Dendritic cell treated with granulocyte-macrophage colony-stimulating factor and Interleukin-4, amounts not matched to agents 40 ng/mL and 50 ng/mL, for 4 days (primary cell): ENCODE measurements around the gene PPP1R9A.
A peak's percentile ranks its signal among the peaks of the same experiment; 100 is the strongest.

ENCODE experiments used
- H3K27ac Mint-ChIP-seq: one replicate; pipeline ENCODE4 v1.8.0; 2022; ENCODE audit warnings: mild to moderate bottlenecking, mixed read lengths
- H3K27me3 Mint-ChIP-seq: one replicate; pipeline ENCODE4 v1.8.0; 2022; ENCODE audit warnings: mild to moderate bottlenecking, mixed read lengths
- H3K36me3 Mint-ChIP-seq: one replicate; pipeline ENCODE4 v1.8.0; 2022; ENCODE audit warnings: low read depth, mixed read lengths
- H3K4me1 Mint-ChIP-seq: one replicate; pipeline ENCODE4 v1.8.0; 2022; ENCODE audit warnings: low read depth, mixed read lengths
- H3K4me3 Mint-ChIP-seq: one replicate; pipeline ENCODE4 v1.8.0; 2022; ENCODE audit warnings: mild to moderate bottlenecking, moderate library complexity, mixed read lengths
- H3K9me3 Mint-ChIP-seq: one replicate; pipeline ENCODE4 v1.8.0; 2022; ENCODE audit warnings: mixed read lengths
- intact Hi-C: fragments of 100-400 bp; cut with micrococcal nuclease; formaldehyde crosslinking; loops from one replicate; pipeline ENCODE4 v1.15.0; 2022

PPP1R9A gene

DNA sequence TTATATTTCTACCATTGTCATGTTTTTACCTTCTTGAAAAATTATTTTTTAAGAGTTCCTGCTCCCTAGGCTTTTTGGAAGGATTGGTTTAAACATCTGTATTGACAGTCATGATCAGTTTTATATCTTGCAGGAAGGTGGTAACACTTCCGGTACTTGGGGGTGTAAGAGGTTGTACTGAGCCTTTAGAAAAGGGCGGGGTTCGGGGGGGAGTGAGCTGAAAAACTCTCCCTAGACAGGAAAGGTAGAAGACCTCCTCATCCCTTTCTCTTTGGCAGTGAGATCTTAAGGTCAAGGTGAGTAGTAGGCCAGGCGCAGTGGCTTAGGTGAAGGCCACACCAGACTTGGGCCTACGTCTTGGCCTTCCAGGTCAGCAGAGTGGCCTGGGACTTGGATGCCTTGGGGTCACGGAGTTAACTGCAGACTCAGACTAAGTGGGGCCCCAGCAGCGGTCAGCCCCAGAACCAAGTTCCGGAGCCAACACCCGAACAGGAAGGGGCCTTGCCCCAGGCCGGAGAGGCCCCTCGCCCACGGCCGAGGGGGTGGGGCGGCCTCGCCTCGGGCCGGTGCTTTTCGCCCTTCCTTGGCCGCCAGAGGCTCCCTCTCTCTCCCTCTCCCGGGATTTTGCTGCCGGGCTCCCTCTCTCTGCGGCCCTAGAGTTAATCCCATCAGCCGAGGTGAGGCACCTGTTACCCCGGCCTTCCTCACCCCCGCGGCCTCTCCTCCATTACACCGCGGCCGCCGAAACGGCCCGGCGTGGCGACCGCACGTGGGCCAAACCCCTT is at the start of gene PPP1R9A:
Gene PPP1R9A (plus strand): TSS at position 569 of the 785 bp plus-strand sequence. CDS start 2,520 bp downstream, outside the sequence.
- Mint-ChIP-seq H3K4me3 (peak within 1 kb of the TSS; percentile 42), H3K27ac (no peak within 1 kb of the TSS), H3K9me3 (no peaks in the 10 kb centered on the region), H3K4me1 (peaks cover 7% of the 10 kb centered on the region), H3K36me3 (no peaks in the 10 kb centered on the region), H3K27me3 (peaks cover 42% of the 10 kb centered on the region)
- intact Hi-C loops, result no loop called here

DNA sequence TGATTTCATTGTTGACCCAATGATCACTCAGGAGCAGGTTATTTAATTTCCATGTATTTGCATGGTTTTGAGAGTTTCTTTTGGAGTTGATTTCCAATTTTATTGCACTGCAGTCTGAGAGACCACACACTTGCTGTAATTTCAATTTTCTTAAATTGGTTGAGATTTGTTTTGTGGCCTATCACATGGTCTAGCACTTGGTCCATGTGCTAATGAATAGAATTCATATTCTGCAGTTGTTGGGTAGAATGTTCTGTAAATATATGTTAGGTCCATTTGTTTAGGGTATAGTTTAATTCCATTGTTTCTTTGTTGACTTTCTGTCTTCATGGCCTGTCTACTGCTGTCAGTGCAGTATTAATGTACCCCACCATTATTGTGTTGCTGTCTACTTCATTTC is 36.3 kb upstream of the PPP1R9A start:
- Mint-ChIP-seq H3K9me3 (peaks cover 43% of the 10 kb centered on the region), H3K27ac (no peak overlapping the region), H3K36me3 (no peaks in the 10 kb centered on the region), H3K4me1 (no peaks in the 10 kb centered on the region), H3K4me3 (no peak overlapping the region), H3K27me3 (no peaks in the 10 kb centered on the region)
- intact Hi-C loops, result no loop called here

DNA sequence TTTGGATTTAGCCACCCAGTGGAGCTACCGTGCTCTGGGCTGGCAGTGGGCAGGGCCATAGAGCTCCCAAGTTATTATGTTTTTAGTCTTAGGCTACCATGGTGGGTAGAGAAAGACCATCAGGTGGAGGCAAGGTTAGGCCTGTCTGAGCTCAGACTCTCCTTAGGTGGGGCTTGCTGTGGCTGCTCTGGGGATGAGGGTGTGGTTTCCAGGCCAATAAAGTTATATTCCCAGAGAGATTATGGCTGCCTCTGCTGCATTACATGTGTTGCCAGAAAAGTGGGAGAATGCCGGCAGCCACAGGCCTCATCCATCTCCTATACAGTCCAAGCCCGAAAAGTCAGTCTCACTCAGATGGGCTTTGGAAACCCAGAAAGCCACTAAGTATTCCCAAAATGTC is 34.2 kb upstream of the PPP1R9A start:
- no peaks in the 10 kb centered on the region for H3K27me3 Mint-ChIP-seq
- no peaks in the 10 kb centered on the region for H3K36me3 Mint-ChIP-seq
- peaks cover 48% of the 10 kb centered on the region for H3K9me3 Mint-ChIP-seq
- H3K27ac Mint-ChIP-seq, result no peak overlapping the region
- intact Hi-C loops, result no loop called here
- H3K4me3 Mint-ChIP-seq, result no peak overlapping the region
- no peaks in the 10 kb centered on the region for H3K4me1 Mint-ChIP-seq

DNA sequence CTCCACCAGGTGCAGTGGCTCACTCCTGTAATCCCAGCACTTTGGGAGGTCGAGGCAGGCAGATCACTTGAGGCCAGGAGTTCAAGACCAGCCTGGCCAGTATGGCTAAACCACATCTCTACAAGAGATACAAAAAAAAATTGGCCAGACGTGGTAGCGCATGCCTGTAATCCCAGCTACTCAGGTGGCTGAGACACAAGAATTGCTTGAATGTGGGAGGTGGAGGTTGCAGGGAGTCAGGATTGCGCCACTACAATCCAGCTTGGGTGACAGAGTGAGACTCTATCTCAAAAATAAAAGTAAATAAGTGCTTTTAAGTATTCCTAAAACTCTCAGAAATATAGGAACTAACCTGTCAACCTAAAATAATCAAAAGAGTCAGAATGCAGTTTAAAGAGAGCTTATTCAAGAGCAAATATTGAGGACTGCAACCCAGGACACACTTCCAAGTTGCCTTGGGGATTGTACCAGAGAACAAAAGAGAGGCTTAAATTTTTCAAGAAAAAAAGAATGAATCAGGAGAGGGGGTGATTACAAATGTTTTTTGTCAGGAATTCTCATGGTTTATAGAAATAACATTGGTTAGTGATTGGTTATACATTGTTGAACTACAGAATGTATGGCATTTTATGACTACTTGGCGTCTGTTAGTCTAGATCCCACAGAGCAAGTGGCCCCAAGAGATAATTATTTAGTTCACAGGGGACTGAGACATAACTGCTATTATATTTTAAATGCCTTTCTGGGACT is 33.2 kb upstream of the PPP1R9A start:
- no peaks in the 10 kb centered on the region for H3K27me3 Mint-ChIP-seq
- no peaks in the 10 kb centered on the region for H3K4me1 Mint-ChIP-seq
- no peaks in the 10 kb centered on the region for H3K36me3 Mint-ChIP-seq
- H3K9me3 Mint-ChIP-seq, result peaks cover 51% of the 10 kb centered on the region
- intact Hi-C loops, result no loop called here
- no peak overlapping the region for H3K27ac Mint-ChIP-seq
- H3K4me3 Mint-ChIP-seq, result no peak overlapping the region

DNA sequence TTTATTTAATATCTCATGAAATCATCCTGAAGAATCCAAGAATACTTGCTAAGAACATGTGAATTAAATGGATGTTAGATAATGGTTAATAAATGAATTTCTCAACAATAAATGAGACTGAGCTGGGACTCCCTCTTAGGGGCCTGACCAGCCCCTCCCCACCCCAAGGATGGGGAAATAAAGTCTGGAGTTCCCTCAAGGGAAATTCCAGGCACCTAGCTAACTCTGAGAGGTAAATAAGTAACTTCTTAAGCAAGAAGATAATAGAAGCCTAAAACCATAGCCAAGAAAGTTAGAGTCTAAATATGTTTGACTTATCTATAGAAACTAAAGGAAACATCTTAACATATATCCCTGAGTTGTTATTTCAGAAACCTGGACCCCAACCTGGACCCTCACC is 32.2 kb upstream of the PPP1R9A start:
- Mint-ChIP-seq H3K27ac (no peak overlapping the region), H3K4me1 (no peaks in the 10 kb centered on the region), H3K9me3 (peaks cover 50% of the 10 kb centered on the region), H3K36me3 (no peaks in the 10 kb centered on the region), H3K4me3 (no peak overlapping the region), H3K27me3 (no peaks in the 10 kb centered on the region)
- intact Hi-C loops, result no loop called here

DNA sequence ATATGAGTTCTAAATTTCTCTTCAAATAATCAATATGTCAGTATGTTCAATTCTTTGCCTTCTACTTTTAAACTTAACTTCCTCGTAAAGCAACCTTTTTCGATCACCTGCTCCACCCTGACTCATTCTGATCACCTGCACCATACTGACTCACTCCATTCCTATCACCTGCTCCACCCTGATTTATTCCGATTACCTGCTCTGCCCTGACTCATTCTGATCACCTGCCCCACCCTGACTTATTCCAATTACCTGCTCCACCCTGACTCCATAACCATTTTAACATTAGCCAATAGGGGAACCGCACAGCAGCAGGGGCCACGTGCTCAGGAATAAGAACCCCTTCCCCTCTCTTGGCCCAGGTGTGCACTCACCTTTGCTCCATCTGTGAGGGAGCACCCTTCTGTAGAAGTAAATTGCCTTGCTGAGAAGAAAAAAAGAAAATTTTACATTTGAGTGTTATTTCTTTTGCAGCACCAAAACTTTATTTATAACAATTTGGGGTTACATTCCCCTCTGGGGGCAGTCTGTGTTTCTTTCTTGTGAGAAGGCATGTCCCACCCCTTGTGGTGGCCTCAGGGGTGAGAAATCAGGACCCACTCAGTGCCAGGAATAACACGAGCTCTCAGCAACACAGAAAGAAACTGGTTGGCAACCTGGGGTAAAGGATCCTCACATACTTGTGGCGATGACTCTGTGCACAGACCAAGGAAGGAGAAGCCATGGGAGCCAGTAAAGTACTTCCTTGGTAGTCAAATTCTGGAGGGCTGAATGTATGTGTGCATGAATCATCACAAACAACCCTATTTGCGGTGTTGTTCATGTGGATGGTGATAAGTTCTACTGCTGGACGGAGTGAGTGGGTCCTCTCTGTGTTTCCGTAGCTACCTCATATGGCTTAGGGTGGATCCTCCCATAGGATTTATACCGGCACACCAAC is 29.4 kb upstream of the PPP1R9A start:
- no peaks in the 10 kb centered on the region for H3K27me3 Mint-ChIP-seq
- intact Hi-C loops, result no loop called here
- H3K4me3 Mint-ChIP-seq, result no peak overlapping the region
- H3K36me3 Mint-ChIP-seq, result no peaks in the 10 kb centered on the region
- no peaks in the 10 kb centered on the region for H3K4me1 Mint-ChIP-seq
- no peak overlapping the region for H3K27ac Mint-ChIP-seq
- H3K9me3 Mint-ChIP-seq, result peaks cover 24% of the 10 kb centered on the region

DNA sequence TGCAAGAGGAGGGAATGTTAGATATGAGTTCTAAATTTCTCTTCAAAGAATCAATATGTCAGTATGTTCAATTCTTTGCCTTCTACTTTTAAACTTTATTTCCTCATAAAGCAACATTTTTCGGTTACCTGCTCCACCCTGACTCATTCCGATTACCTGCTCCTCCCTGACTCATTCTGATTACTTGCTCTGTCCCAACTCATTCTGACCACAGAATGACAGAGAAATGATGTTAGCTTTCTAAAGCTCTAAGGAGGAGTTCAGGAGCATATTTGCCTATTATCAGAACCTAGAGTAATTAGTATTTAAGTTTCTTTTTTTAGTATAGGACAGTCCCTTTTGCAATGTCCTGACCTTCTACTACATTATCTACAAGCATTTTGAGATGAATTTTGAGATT is 24.5 kb upstream of the PPP1R9A start:
- H3K4me1 Mint-ChIP-seq, result no peaks in the 10 kb centered on the region
- no peaks in the 10 kb centered on the region for H3K27me3 Mint-ChIP-seq
- intact Hi-C loops, result no loop called here
- no peak overlapping the region for H3K27ac Mint-ChIP-seq
- H3K4me3 Mint-ChIP-seq, result no peak overlapping the region
- peaks cover 15% of the 10 kb centered on the region for H3K9me3 Mint-ChIP-seq
- H3K36me3 Mint-ChIP-seq, result no peaks in the 10 kb centered on the region

DNA sequence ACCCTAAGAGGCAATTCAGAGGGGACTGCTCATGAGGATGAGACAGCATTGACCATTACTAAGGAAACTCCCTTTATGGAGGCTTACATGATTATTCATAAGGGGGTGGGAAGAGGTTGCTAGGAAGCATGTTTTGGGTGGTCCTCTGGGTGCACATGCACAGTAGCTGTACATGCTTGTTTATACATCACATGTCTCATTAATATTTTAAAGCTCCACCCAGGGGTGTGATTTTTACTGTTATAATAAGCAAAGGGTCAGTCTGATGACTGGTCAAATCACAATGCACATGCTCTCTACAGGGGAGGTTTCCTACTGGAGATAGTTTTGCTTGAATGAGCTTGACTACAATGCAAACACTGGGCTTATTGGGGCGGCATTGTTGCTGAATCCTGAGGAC is 23.8 kb upstream of the PPP1R9A start:
- Mint-ChIP-seq H3K27me3 (no peaks in the 10 kb centered on the region), H3K4me1 (no peaks in the 10 kb centered on the region), H3K9me3 (peaks cover 8% of the 10 kb centered on the region), H3K27ac (no peak overlapping the region), H3K36me3 (no peaks in the 10 kb centered on the region), H3K4me3 (no peak overlapping the region)
- intact Hi-C loops, result no loop called here

DNA sequence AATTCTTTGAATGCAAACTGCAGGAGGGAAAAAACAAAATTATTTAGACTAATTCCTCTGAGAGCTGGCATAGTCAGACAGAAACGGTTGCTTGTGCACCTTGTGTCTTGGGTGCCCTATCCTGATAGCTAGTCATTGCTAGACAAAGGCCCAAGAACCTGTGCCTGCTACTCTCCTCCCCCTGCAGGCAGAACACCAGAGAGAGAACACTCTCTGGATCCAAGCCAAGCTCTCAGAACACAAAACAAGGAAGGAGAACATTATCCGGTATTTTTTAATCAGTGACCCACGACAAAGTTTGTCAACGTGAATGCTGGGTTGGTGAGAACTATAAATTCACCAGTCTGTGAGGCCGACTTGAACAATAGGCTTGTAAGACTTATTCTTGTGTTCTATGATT is 18.8 kb upstream of the PPP1R9A start:
- Mint-ChIP-seq H3K4me1 (no peaks in the 10 kb centered on the region), H3K36me3 (no peaks in the 10 kb centered on the region), H3K27me3 (no peaks in the 10 kb centered on the region), H3K4me3 (no peak overlapping the region), H3K27ac (no peak overlapping the region), H3K9me3 (no peaks in the 10 kb centered on the region)
- intact Hi-C loops, result no loop called here

DNA sequence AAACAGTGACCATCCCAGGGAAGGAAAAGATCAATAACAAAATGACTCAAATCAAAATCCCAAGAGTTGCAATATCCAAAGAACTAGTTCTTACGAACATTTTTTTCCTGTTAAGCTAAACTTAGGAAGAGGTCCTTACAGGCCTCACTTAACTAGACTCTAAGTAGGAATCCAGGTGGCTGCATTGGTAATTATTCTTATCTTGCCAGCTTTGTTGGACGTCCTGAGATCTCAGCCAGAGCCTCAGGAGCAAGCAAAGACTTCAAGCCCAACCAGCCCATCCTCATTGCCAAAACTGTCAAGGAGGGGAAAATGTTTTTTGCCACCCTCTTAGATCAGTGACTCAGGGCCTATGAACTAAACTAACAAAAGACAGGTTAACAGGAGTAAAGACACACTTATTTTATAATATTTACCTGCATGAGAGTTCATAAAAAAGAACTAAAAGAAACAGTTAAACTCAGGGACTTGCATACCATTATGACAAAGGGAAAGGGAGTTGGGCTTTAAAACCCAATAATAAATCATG is 18.3 kb upstream of the PPP1R9A start:
- H3K27me3 Mint-ChIP-seq, result no peaks in the 10 kb centered on the region
- H3K4me1 Mint-ChIP-seq, result no peaks in the 10 kb centered on the region
- no peak overlapping the region for H3K4me3 Mint-ChIP-seq
- no peaks in the 10 kb centered on the region for H3K36me3 Mint-ChIP-seq
- intact Hi-C loops, result no loop called here
- no peaks in the 10 kb centered on the region for H3K9me3 Mint-ChIP-seq
- H3K27ac Mint-ChIP-seq, result no peak overlapping the region

DNA sequence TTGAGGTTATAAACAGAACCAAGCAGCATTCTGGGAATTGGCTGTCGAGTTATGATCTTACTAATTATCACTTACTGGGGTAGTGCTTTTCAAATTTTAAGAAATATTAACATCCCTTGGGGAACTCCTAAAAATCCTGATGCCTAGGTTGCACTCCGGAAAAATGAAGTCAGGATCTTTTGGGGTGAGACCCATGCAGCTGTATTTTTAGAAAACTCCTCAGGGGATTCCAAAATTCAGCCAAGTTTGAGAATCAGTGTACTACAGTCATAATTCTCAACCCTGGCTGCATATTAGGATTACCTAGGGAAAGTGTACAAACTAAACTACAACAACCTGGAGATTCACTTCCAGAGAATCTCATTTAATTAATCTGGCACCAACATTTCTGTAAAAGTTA is 17.2 kb upstream of the PPP1R9A start:
- H3K4me1 Mint-ChIP-seq, result no peaks in the 10 kb centered on the region
- no peak overlapping the region for H3K27ac Mint-ChIP-seq
- H3K36me3 Mint-ChIP-seq, result no peaks in the 10 kb centered on the region
- no peaks in the 10 kb centered on the region for H3K9me3 Mint-ChIP-seq
- intact Hi-C loops, result no loop called here
- no peaks in the 10 kb centered on the region for H3K27me3 Mint-ChIP-seq
- H3K4me3 Mint-ChIP-seq, result no peak overlapping the region

DNA sequence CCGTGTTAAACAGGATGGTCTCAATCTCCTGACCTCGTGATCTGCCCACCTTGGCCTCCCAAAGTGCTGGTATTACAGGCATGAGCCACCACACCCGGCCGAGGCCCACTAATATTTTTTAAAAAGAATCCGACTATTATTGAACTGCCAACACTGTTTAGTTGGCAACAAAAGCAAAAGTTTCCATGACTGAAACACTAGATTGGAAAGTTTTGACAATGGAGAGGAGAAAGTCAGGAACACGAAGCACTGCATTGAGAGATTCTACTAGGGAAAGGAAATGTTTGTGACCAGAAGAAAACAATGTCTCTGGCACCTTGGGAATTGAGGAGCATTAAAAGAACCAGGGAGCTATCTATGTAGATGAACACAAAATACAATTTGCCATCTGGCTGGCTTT is 13.7 kb upstream of the PPP1R9A start:
- intact Hi-C loops, result no loop called here
- H3K27ac Mint-ChIP-seq, result no peak overlapping the region

DNA sequence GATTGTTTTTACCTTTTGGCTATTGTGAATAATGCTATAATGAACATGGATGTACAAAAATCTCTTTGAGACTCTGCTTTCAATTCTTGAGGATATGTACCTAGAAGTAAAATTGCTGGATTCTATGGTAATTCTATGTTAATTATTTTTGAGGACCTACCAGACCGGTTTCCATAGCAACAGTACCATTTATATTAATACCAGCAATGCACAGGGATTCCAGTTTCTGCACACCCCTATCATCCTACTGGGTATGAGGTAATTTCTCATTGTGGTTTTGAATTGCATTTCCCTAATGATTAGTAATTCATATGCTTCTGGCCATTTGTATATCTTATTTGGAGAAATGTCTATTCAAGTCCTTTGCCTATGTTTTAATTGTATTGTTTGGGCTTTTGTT is 9.9 kb upstream of the PPP1R9A start:
- H3K4me1 Mint-ChIP-seq, result no peaks in the 10 kb centered on the region
- intact Hi-C loops, result no loop called here

More for the DNA sequence above, 13.7 kb upstream of the PPP1R9A start:
- no peaks in the 10 kb centered on the region for H3K36me3 Mint-ChIP-seq
- H3K4me1 Mint-ChIP-seq, result no peaks in the 10 kb centered on the region
- no peaks in the 10 kb centered on the region for H3K27me3 Mint-ChIP-seq
- H3K4me3 Mint-ChIP-seq, result no peak overlapping the region
- no peaks in the 10 kb centered on the region for H3K9me3 Mint-ChIP-seq

DNA sequence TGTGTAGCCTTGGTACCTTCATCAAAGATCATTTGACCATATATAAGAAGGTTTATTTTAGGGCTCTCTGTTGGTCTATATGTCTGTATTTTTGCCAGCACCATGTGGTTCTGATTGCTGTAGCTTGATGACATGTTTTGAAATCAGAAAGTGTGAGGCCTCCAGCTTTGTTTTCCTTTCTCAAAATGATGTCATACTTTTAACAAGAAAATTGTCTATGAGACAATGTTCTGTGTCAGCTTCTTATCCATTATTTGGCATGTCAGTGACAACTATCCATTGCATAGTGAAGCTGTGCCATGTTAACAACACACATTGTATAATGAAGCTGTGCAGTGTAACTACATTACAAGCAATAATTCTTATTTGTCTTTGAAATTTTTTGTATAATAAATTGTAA is 9.1 kb upstream of the PPP1R9A start:
- Mint-ChIP-seq H3K27me3 (no peaks in the 10 kb centered on the region), H3K4me1 (no peaks in the 10 kb centered on the region), H3K27ac (no peak overlapping the region), H3K9me3 (no peaks in the 10 kb centered on the region), H3K36me3 (no peaks in the 10 kb centered on the region), H3K4me3 (no peak overlapping the region)
- intact Hi-C loops, result no loop called here

More for the DNA sequence above, 9.9 kb upstream of the PPP1R9A start:
- no peak overlapping the region for H3K4me3 Mint-ChIP-seq
- H3K9me3 Mint-ChIP-seq, result no peaks in the 10 kb centered on the region
- no peaks in the 10 kb centered on the region for H3K27me3 Mint-ChIP-seq
- H3K27ac Mint-ChIP-seq, result no peak overlapping the region
- no peaks in the 10 kb centered on the region for H3K36me3 Mint-ChIP-seq
